Breast epithelium (tissue), 4 donors: Measurements from ENCODE around the gene UGT3A2. TPM values are rescaled to one million over a fixed set of nuclear protein-coding genes. Genes with fewer than 3 reads are reported as not detected.

Experiments
- DNase-seq, 2 donors: peaks; one replicate each; pipeline ENCODE4 v3.0.0-alpha.2; 2019; ENCODE audit warnings: low spot score in 2 of 2
- H3K27ac ChIP-seq, 2 donors: fragments of 200-600 bp; sonication (generic) in 1 of 2; one replicate each; pipeline ENCODE4 v1.5.1; 2016 to 2019; ENCODE audit warnings: mild to moderate bottlenecking in 1 of 2
- H3K27me3 ChIP-seq, 2 donors: fragments of 200-600 bp; sonication (generic) in 1 of 2; one replicate each; pipeline versions ENCODE4 v1.5.1 to v1.6.0; 2017 to 2019; ENCODE audit warnings: control low read depth in 1 of 2, mild to moderate bottlenecking in 1 of 2
- H3K36me3 ChIP-seq: fragments of 200-600 bp; one replicate; pipeline ENCODE4 v1.5.1; 2019
- H3K4me1 ChIP-seq, 2 donors: fragments of 200-600 bp; sonication (generic); one replicate each; pipeline ENCODE4 v1.5.1; 2016 to 2019; ENCODE audit warnings: control low read depth in 1 of 2
- H3K4me3 ChIP-seq, 3 donors: fragments of 200-600 bp; sonication (generic); 1 replicate in 2 of 3; 2 replicates in 1 of 3; pipeline ENCODE4 v1.5.1; 2016 to 2019; ENCODE audit warnings: mild to moderate bottlenecking in 3 of 3, moderate library complexity in 2 of 3
- H3K9me3 ChIP-seq, 2 donors: fragments of 200-600 bp; sonication (generic) in 1 of 2; one replicate each; pipeline ENCODE4 v1.5.1; 2016 to 2019; ENCODE audit warnings: control low read depth in 1 of 2
- CTCF ChIP-seq, 3 donors: fragments of 450-650 bp; IDR thresholded peaks; one replicate each; pipeline ENCODE4 v1.5.1; 2016 to 2017; ENCODE audit warnings: antibody characterized with exemption in 3 of 3, mild to moderate bottlenecking in 3 of 3, moderate library complexity in 3 of 3
- POLR2A ChIP-seq: fragments of 450-650 bp; IDR thresholded peaks from one replicate; pipeline ENCODE4 v1.6.1; 2016; ENCODE audit warnings: antibody characterized with exemption, mild to moderate bottlenecking, moderate library complexity
- POLR2AphosphoS5 ChIP-seq, 3 donors: sonication (generic); formaldehyde crosslinking; IDR thresholded peaks; one replicate each; pipeline ENCODE4 v1.6.1; 2017; ENCODE audit warnings: antibody characterized with exemption in 3 of 3
- intact Hi-C: fragments of 100-400 bp; cut with DNase I; formaldehyde crosslinking; loops from one replicate; pipeline ENCODE4 v1.15.1; 2023; ENCODE audit warnings: low total_unique reads
- total RNA-seq, 3 donors: library from RNA; depleted of rRNA; stranded (reverse); fragments of >200 nt; gene quantifications; one replicate each; pipeline ENCODE4 v1.1.0, GENCODE V29; 2016

UGT3A2 gene
- total RNA-seq, 3 donors from 2014 or later = not detected

GRCh38 chr5:36057386-36057785 is 9.3 kb downstream of the UGT3A2 start:
- no peak overlapping the region for H3K4me3 ChIP-seq
- no peaks in the 10 kb centered on the region for H3K4me1 ChIP-seq
- intact Hi-C loops = no loop called here
- H3K9me3 ChIP-seq = no peaks in the 10 kb centered on the region
- H3K27ac ChIP-seq = no peak overlapping the region
- no peak for TF ChIP-seq POLR2AphosphoS5 (IDR thresholded peaks at IDR 0.05)
- no peak for TF ChIP-seq CTCF (IDR thresholded peaks at IDR 0.05)
- no peak for TF ChIP-seq POLR2A
- no peak for DNase-seq
- no peaks in the 10 kb centered on the region for H3K36me3 ChIP-seq
- no peaks in the 10 kb centered on the region for H3K27me3 ChIP-seq

GRCh38 chr5:36056422-36056821 is 10.3 kb downstream of the UGT3A2 start:
- H3K9me3 ChIP-seq = no peaks in the 10 kb centered on the region
- no peaks in the 10 kb centered on the region for H3K27me3 ChIP-seq
- no peaks in the 10 kb centered on the region for H3K4me1 ChIP-seq
- H3K27ac ChIP-seq = no peak overlapping the region
- DNase-seq = no peak
- no peaks in the 10 kb centered on the region for H3K36me3 ChIP-seq
- TF ChIP-seq POLR2A = no peak
- TF ChIP-seq CTCF (IDR thresholded peaks at IDR 0.05) = no peak
- no peak overlapping the region for H3K4me3 ChIP-seq
- intact Hi-C loops = no loop called here

- H3K9me3 ChIP-seq = no peaks in the 10 kb centered on the region
- no peaks in the 10 kb centered on the region for H3K27me3 ChIP-seq
- TF ChIP-seq CTCF (IDR thresholded peaks at IDR 0.05) (no peak), POLR2AphosphoS5 (IDR thresholded peaks at IDR 0.05) (no peak), POLR2A (no peak)
- no peaks in the 10 kb centered on the region for H3K36me3 ChIP-seq
- H3K4me3 ChIP-seq = no peak overlapping the region
- H3K27ac ChIP-seq = no peak overlapping the region
- intact Hi-C loops = no loop called here
- no peaks in the 10 kb centered on the region for H3K4me1 ChIP-seq
- no peak for DNase-seq
These were observed 10.7 kb downstream of the UGT3A2 start for GRCh38 chr5:36055984-36056383.

- H3K4me1 ChIP-seq = no peaks in the 10 kb centered on the region
- DNase-seq = no peak
- TF ChIP-seq CTCF (IDR thresholded peaks at IDR 0.05) (no peak), POLR2AphosphoS5 (IDR thresholded peaks at IDR 0.05) (no peak), POLR2A (no peak)
- intact Hi-C loops = no loop called here
- no peaks in the 10 kb centered on the region for H3K27me3 ChIP-seq
- H3K27ac ChIP-seq = no peak overlapping the region
- no peaks in the 10 kb centered on the region for H3K36me3 ChIP-seq
- no peaks in the 10 kb centered on the region for H3K9me3 ChIP-seq
- H3K4me3 ChIP-seq = no peak overlapping the region
These were observed 12.0 kb downstream of the UGT3A2 start for GRCh38 chr5:36054647-36055046.

- DNase-seq = no peak
- Histone ChIP-seq H3K27ac (no peak overlapping the region), H3K36me3 (no peaks in the 10 kb centered on the region), H3K4me1 (no peaks in the 10 kb centered on the region), H3K9me3 (no peaks in the 10 kb centered on the region), H3K27me3 (no peaks in the 10 kb centered on the region), H3K4me3 (no peak overlapping the region)
- intact Hi-C loops = no loop called here
- TF ChIP-seq CTCF (IDR thresholded peaks at IDR 0.05) (no peak), POLR2A (no peak), POLR2AphosphoS5 (IDR thresholded peaks at IDR 0.05) (no peak)
These were observed 14.1 kb downstream of the UGT3A2 start for GRCh38 chr5:36052538-36052937.
